GM12878 (cell line): ENCODE measurements around the gene ABL2. TPM values are rescaled to one million over a fixed set of nuclear protein-coding genes. Genes with fewer than 3 reads are reported as not detected.

Experiments
- CBX5 ChIP-seq: sonication (generic); IDR thresholded peaks from 2 replicates; pipeline ENCODE4 v1.6.1; 2016; ENCODE audit warnings: low read depth, moderate library complexity, mild to moderate bottlenecking, inconsistent platforms
- CREM ChIP-seq: IDR thresholded peaks from 2 replicates; pipeline ENCODE4 v1.6.1; 2014; ENCODE audit warnings: antibody characterized with exemption, low read depth
- KDM1A ChIP-seq: fragments of 200-600 bp; sonication (generic); IDR thresholded peaks from 2 replicates; pipeline ENCODE4 v1.6.1; 2016; ENCODE audit warnings: borderline replicate concordance
- POLR2A ChIP-seq: IDR thresholded peaks from 2 replicates; pipeline ENCODE4 v1.6.1; 2011; ENCODE audit warnings: low read depth, mild to moderate bottlenecking, low read length
- RELA ChIP-seq: fragments of 450-650 bp; IDR thresholded peaks from 2 replicates; pipeline ENCODE4 v1.8.0; 2014; ENCODE audit warnings: borderline replicate concordance; ENCODE audit not compliant: partially characterized antibody
- SMAD1 ChIP-seq: fragments of 450-650 bp; IDR thresholded peaks from 2 replicates; pipeline ENCODE4 v1.6.1; 2018; ENCODE audit warnings: mild to moderate bottlenecking, low read depth; ENCODE audit not compliant: partially characterized antibody
- SMC3 ChIP-seq: IDR thresholded peaks from 2 replicates; pipeline ENCODE4 v1.6.1; 2011; ENCODE audit warnings: low read length, improper control_type of control experiment, borderline replicate concordance
- TAF1 ChIP-seq: IDR thresholded peaks from 2 replicates; pipeline ENCODE4 v1.6.1; 2011; ENCODE audit warnings: mild to moderate bottlenecking, low read depth, low read length, borderline replicate concordance
- polyA plus RNA-seq, 11 experiments: library from polyadenylated mRNA; depleted of rRNA in 4 of 11; unstranded in 6 of 11; stranded (reverse) in 5 of 11; fragments of >200 nt; fragmentation: Nextera tagmentation in 4 of 11; fragmentation: Illumina TruSeq in 1 of 11; extraction: Ambion mirVana in 4 of 11; extraction: Trizol in 1 of 11; gene quantifications; 1 replicate in 1 of 11; 2 replicates in 10 of 11; pipeline versions ENCODE4 v1.2.1 to v1.2.3, GENCODE V29; 2011 to 2016; ENCODE audit warnings: inconsistent platforms in 2 of 11, missing spikeins in 2 of 11, low read depth in 1 of 11
- total RNA-seq, 4 experiments: library from RNA; depleted of rRNA in 3 of 4; stranded (reverse); fragments of >200 nt in 3 of 4; fragmentation: Illumina TruSeq in 1 of 4; extraction: Trizol in 1 of 4; gene quantifications; 2 replicates each; pipeline versions ENCODE4 v1.2.1 to v1.2.3, GENCODE V29; 2013 to 2021
- TF ChIP-seq, protein P1 (sequence below): fragments of 450-650 bp; IDR thresholded peaks from 2 replicates; pipeline ENCODE4 v1.6.1; 2018; ENCODE audit warnings: mild to moderate bottlenecking, low read depth, moderate library complexity; ENCODE audit not compliant: partially characterized antibody
- TF ChIP-seq, protein P2 (sequence below): IDR thresholded peaks from 2 replicates; pipeline ENCODE4 v1.6.1; 2011; ENCODE audit warnings: borderline replicate concordance, low read depth, mild to moderate bottlenecking, moderate library complexity, mixed read lengths, low read length; ENCODE audit not compliant: insufficient read depth; ENCODE audit errors: extremely low read length
- TF ChIP-seq, protein P3 (sequence below): fragments of 450-650 bp; IDR thresholded peaks from 2 replicates; pipeline ENCODE4 v1.6.1; 2014; ENCODE audit warnings: mild to moderate bottlenecking

The ABL2 gene
- total and polyA plus RNA-seq, 10 of the 15 experiments (the other 5 are each of a cell fraction or from before 2014, with no cell fraction given), result 0.57 to 9.4 (median 3.6) TPM

DNA sequence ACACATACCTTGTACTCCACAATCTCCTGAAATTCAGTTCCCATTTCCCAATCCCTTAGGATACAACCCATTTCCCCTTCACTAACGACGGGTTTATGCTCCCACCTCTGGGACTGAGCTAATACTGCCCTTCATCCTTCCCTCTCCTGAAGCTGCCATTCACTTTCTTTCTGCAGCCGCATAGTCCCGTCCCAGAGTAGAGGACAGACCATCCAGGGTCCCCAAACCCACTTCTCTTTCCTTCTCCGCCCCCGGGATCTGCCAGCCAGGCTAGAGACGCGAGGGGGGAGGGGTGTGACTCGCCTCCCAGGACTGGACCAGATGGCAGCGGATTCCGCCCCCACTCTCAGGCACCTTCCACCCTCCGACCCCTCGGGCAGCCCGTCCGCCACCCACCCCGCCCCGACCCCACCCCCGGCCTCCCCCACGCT is 679 bp downstream of the ABL2 start (continued):
- TF ChIP-seq, protein P1, sequence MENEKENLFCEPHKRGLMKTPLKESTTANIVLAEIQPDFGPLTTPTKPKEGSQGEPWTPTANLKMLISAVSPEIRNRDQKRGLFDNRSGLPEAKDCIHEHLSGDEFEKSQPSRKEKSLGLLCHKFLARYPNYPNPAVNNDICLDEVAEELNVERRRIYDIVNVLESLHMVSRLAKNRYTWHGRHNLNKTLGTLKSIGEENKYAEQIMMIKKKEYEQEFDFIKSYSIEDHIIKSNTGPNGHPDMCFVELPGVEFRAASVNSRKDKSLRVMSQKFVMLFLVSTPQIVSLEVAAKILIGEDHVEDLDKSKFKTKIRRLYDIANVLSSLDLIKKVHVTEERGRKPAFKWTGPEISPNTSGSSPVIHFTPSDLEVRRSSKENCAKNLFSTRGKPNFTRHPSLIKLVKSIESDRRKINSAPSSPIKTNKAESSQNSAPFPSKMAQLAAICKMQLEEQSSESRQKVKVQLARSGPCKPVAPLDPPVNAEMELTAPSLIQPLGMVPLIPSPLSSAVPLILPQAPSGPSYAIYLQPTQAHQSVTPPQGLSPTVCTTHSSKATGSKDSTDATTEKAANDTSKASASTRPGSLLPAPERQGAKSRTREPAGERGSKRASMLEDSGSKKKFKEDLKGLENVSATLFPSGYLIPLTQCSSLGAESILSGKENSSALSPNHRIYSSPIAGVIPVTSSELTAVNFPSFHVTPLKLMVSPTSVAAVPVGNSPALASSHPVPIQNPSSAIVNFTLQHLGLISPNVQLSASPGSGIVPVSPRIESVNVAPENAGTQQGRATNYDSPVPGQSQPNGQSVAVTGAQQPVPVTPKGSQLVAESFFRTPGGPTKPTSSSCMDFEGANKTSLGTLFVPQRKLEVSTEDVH, result no peak
- TF ChIP-seq, protein P2, sequence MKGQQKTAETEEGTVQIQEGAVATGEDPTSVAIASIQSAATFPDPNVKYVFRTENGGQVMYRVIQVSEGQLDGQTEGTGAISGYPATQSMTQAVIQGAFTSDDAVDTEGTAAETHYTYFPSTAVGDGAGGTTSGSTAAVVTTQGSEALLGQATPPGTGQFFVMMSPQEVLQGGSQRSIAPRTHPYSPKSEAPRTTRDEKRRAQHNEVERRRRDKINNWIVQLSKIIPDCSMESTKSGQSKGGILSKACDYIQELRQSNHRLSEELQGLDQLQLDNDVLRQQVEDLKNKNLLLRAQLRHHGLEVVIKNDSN, result no peak
- no peak for TF ChIP-seq KDM1A
- TF ChIP-seq CREM, result no peak
- TF ChIP-seq, protein P3, sequence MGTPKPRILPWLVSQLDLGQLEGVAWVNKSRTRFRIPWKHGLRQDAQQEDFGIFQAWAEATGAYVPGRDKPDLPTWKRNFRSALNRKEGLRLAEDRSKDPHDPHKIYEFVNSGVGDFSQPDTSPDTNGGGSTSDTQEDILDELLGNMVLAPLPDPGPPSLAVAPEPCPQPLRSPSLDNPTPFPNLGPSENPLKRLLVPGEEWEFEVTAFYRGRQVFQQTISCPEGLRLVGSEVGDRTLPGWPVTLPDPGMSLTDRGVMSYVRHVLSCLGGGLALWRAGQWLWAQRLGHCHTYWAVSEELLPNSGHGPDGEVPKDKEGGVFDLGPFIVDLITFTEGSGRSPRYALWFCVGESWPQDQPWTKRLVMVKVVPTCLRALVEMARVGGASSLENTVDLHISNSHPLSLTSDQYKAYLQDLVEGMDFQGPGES, result no peak
- TF ChIP-seq POLR2A, result no peak
- no peak for TF ChIP-seq SMAD1
- TF ChIP-seq TAF1, result 0 out of 2 replicates have a peak, but pooled peaks have one; percentile 24
- TF ChIP-seq CBX5, result 0 out of 2 replicates have a peak, but pooled peaks have one; percentile 2
- no peak for TF ChIP-seq SMC3
- TF ChIP-seq RELA, result no peak
